Calu3 (cell line): ENCODE measurements around the gene PTH2. TPM values are rescaled to one million over a fixed set of nuclear protein-coding genes. Genes with fewer than 3 reads are reported as not detected.

ENCODE experiments used
- BruUV-seq: library from RNA; stranded (reverse); fragments of 400-500 nt; replicated peaks from 2 replicates; lab custom pipeline; 2021; lab: Mats Ljungman, UMichigan
- CTCF ChIA-PET: fragments of 300-600 bp; sonication (Branson Sonifier 250); formaldehyde crosslinking; loops from one replicate; lab custom pipeline; 2022; ENCODE audit warnings: antibody characterized with exemption; lab: Charles Lee
- DNase-seq: peaks from one replicate; pipeline ENCODE4 v3.0.0; 2022
- H3K27ac Mint-ChIP-seq: one replicate; pipeline ENCODE4 v1.8.0; 2022; ENCODE audit warnings: mixed read lengths; ENCODE audit not compliant: unreplicated experiment
- H3K27me3 Mint-ChIP-seq: one replicate; pipeline ENCODE4 v1.8.0; 2022; ENCODE audit warnings: mixed read lengths; ENCODE audit not compliant: unreplicated experiment
- H3K36me3 Mint-ChIP-seq: one replicate; pipeline ENCODE4 v1.8.0; 2022; ENCODE audit warnings: mild to moderate bottlenecking, moderate library complexity, mixed read lengths; ENCODE audit not compliant: insufficient read depth, unreplicated experiment
- H3K4me1 Mint-ChIP-seq: one replicate; pipeline ENCODE4 v1.8.0; 2022; ENCODE audit warnings: mild to moderate bottlenecking, low read depth, mixed read lengths; ENCODE audit not compliant: unreplicated experiment
- H3K4me3 Mint-ChIP-seq: one replicate; pipeline ENCODE4 v1.8.0; 2022; ENCODE audit warnings: mild to moderate bottlenecking, low read depth, moderate library complexity, mixed read lengths; ENCODE audit not compliant: unreplicated experiment
- H3K9me3 Mint-ChIP-seq: one replicate; pipeline ENCODE4 v1.8.0; 2022; ENCODE audit warnings: low read depth, mixed read lengths; ENCODE audit not compliant: unreplicated experiment
- CTCF ChIP-seq: fragments of 200-600 bp; IDR thresholded peaks from one replicate; pipeline ENCODE4 v1.8.0; 2022; ENCODE audit warnings: antibody characterized with exemption; ENCODE audit not compliant: unreplicated experiment
- intact Hi-C: fragments of 100-400 bp; cut with micrococcal nuclease; formaldehyde crosslinking; loops from one replicate; pipeline ENCODE4 v1.10.0; 2022; ENCODE audit not compliant: unreplicated experiment
- total RNA-seq: library from RNA; stranded (reverse); gene quantifications from 2 replicates; pipeline ENCODE4 v1.2.3, GENCODE V29; 2022

PTH2 gene
- total RNA-seq, 1 experiment from 2014 or later: not detected

GRCh38 chr19:49411681-49412326, 11.4 kb downstream of the PTH2 start:
- intact Hi-C loops: no loop called here
- H3K36me3 Mint-ChIP-seq: no peaks in the 10 kb centered on the region

GRCh38 chr19:49409441-49410029, 13.7 kb downstream of the PTH2 start:
- TF ChIP-seq CTCF: no peak
- intact Hi-C loops: no loop called here
- CTCF ChIA-PET: no interaction called here

More at GRCh38 chr19:49411681-49412326, 11.4 kb downstream of the PTH2 start:
- no peak for TF ChIP-seq CTCF
- no peaks in the 10 kb centered on the region for H3K9me3 Mint-ChIP-seq
- H3K4me3 Mint-ChIP-seq: no peak overlapping the region
- CTCF ChIA-PET: interaction anchor here (0.5 to 0.7 kb wide), 2 partner anchors 9 to 346 kb away, joined by 3 read pairs; no protein-coding TSS in a partner anchor
- no TSS peak for BruUV-seq
- peaks cover 92% of the 10 kb centered on the region for H3K27me3 Mint-ChIP-seq
- no peak for DNase-seq
- no peaks in the 10 kb centered on the region for H3K4me1 Mint-ChIP-seq
- H3K27ac Mint-ChIP-seq: no peak overlapping the region

DNA sequence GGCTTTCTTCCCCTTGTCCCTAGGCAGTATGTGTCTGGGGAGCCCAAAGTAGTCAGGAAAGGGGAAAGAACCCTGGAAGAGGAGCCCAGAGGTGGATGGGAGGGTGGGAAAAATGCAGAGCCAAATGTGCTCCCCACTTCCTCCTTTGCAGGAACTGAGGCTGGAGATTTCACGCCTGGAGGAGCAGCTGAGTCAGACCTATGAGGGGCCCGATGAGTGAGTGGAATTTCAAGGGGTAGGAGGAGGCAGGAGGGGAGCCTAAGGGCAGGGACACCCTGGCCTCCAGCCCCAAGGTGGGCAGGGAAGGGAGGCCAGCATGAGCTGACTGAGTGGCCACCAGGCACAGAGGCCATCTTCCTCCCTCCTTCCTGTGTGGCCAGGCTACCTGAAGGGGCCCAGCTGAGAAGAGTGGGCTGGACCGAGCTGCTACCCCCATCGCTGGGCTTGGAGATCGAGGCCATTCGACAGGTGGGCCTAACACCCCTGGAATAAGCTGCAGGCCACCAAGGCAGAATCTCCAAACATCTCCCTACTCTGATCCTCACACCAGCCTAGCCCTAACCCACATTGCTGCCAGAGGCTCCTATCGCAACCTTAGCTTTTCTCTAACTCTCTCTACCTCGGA, 14.3 kb downstream of the PTH2 start:
- Mint-ChIP-seq H3K27ac (no peak overlapping the region), H3K27me3 (peaks cover 69% of the 10 kb centered on the region), H3K4me1 (no peaks in the 10 kb centered on the region), H3K9me3 (no peaks in the 10 kb centered on the region), H3K4me3 (no peak overlapping the region), H3K36me3 (no peaks in the 10 kb centered on the region)
- CTCF ChIA-PET: no interaction called here
- intact Hi-C loops: no loop called here
- BruUV-seq: no TSS peak
- DNase-seq: no peak
- TF ChIP-seq CTCF: no peak

More at GRCh38 chr19:49409441-49410029, 13.7 kb downstream of the PTH2 start:
- Mint-ChIP-seq H3K27ac (no peak overlapping the region), H3K27me3 (peaks cover 70% of the 10 kb centered on the region), H3K9me3 (no peaks in the 10 kb centered on the region), H3K36me3 (no peaks in the 10 kb centered on the region), H3K4me3 (no peak overlapping the region), H3K4me1 (no peaks in the 10 kb centered on the region)
- DNase-seq: no peak
- BruUV-seq: no TSS peak

GRCh38 chr19:49407482-49408015, 15.7 kb downstream of the PTH2 start:
- Mint-ChIP-seq H3K36me3 (no peaks in the 10 kb centered on the region), H3K4me1 (no peaks in the 10 kb centered on the region), H3K4me3 (no peak overlapping the region), H3K9me3 (no peaks in the 10 kb centered on the region), H3K27me3 (peaks cover 62% of the 10 kb centered on the region), H3K27ac (no peak overlapping the region)
- no peak for TF ChIP-seq CTCF
- DNase-seq: no peak
- no TSS peak for BruUV-seq
- intact Hi-C loops: no loop called here
- CTCF ChIA-PET: no interaction called here
